Lower lobe of right lung (tissue), 2 donors: ENCODE data around the gene SORCS2. TPM values are rescaled to one million over a fixed set of nuclear protein-coding genes. Genes with fewer than 3 reads are reported as not detected.

Experiments
- ATAC-seq, 2 donors: fragments of 200-7000 bp; cut with Tn5 transposase; one replicate each; pipeline ENCODE4 v1.9.1; 2020 to 2022; ENCODE audit warnings: mild to moderate bottlenecking in 2 of 2, moderate library complexity in 2 of 2
- DNase-seq: peaks from one replicate; pipeline ENCODE4 v3.0.0-alpha.2; 2020
- H3K27ac ChIP-seq: fragments of 200-600 bp; one replicate; pipeline ENCODE4 v1.8.0; 2022
- H3K27me3 ChIP-seq: fragments of 200-600 bp; one replicate; pipeline ENCODE4 v1.8.0; 2022; ENCODE audit warnings: low read depth
- H3K36me3 ChIP-seq: fragments of 200-600 bp; one replicate; pipeline ENCODE4 v1.8.0; 2022; ENCODE audit warnings: mild to moderate bottlenecking
- H3K4me1 ChIP-seq: fragments of 200-600 bp; one replicate; pipeline ENCODE4 v1.8.0; 2022
- H3K4me3 ChIP-seq: fragments of 200-600 bp; one replicate; pipeline ENCODE4 v1.8.0; 2022; ENCODE audit warnings: mild to moderate bottlenecking
- H3K9me3 ChIP-seq: fragments of 200-600 bp; one replicate; pipeline ENCODE4 v1.8.0; 2022
- CTCF ChIP-seq: fragments of 200-600 bp; IDR thresholded peaks from one replicate; pipeline ENCODE4 v1.8.0; 2022; ENCODE audit warnings: antibody characterized with exemption, mild to moderate bottlenecking
- intact Hi-C: fragments of 100-400 bp; cut with DNase I; formaldehyde crosslinking; loops from one replicate; pipeline ENCODE4 v1.11.0; 2022
- total RNA-seq: library from RNA; stranded (reverse); fragmentation: NEBNext Ultra II Directional; extraction: Animal tissue kit (Norgen Biotek cat#: 25700); gene quantifications from one replicate; pipeline ENCODE4 v1.2.1, GENCODE V29; 2021
- donor health status: DM: no; HTN: yes; CAD: no; lungs with severe emphysema.

Gene SORCS2
- total RNA-seq, 1 donor from 2014 or later, result 5.8 TPM

- intact Hi-C loops, result no loop called here
- no peak for TF ChIP-seq CTCF
- no peaks in the 10 kb centered on the region for H3K27me3 ChIP-seq
- H3K9me3 ChIP-seq, result no peaks in the 10 kb centered on the region
- peaks cover 5% of the 10 kb centered on the region for H3K4me1 ChIP-seq
- no peak overlapping the region for H3K4me3 ChIP-seq
- no peak for ATAC-seq
- no peak overlapping the region for H3K27ac ChIP-seq
- DNase-seq, result no peak
- no peaks in the 10 kb centered on the region for H3K36me3 ChIP-seq
Measured at GRCh38 chr4:7333024-7333780, 140.9 kb downstream of the SORCS2 start.

DNA sequence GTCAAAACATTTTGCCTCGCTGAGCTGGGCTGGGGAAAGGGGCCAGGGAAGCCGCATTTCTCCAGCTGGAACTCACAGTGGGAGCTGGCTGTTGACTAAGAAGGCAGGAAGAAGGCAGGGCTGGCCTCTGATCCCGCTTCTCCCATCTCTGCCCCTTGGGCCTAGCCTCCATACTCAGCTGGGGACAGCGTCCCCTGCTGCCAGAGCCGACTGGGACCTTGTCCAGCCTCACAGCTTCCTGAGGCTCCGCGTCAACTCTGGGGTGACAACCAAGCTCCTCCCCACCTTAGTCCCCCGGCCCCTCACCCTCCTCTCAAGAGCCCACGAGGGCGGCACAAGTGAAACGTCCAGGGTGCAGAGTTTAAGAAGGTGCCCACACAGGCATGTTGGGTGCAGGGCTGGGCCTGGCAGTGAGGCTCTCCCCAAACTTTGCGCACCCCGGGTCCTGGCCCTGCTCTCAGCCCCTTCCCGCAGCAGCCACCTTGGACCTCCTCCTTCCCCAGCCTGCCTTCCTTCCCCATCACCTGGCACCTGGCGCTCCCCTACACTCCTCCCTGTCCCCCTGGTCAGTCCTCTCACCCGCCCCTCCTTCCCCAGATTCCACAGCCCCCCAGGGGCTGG lies 141.6 kb downstream of the SORCS2 start:
- no peak for TF ChIP-seq CTCF
- H3K4me3 ChIP-seq, result no peak overlapping the region
- no peaks in the 10 kb centered on the region for H3K27me3 ChIP-seq
- no peaks in the 10 kb centered on the region for H3K36me3 ChIP-seq
- DNase-seq (peak; percentile 26), ATAC-seq (no peak)
- H3K4me1 ChIP-seq, result peaks cover 5% of the 10 kb centered on the region
- no peaks in the 10 kb centered on the region for H3K9me3 ChIP-seq
- H3K27ac ChIP-seq, result no peak overlapping the region
- intact Hi-C loops, result no loop called here

DNA sequence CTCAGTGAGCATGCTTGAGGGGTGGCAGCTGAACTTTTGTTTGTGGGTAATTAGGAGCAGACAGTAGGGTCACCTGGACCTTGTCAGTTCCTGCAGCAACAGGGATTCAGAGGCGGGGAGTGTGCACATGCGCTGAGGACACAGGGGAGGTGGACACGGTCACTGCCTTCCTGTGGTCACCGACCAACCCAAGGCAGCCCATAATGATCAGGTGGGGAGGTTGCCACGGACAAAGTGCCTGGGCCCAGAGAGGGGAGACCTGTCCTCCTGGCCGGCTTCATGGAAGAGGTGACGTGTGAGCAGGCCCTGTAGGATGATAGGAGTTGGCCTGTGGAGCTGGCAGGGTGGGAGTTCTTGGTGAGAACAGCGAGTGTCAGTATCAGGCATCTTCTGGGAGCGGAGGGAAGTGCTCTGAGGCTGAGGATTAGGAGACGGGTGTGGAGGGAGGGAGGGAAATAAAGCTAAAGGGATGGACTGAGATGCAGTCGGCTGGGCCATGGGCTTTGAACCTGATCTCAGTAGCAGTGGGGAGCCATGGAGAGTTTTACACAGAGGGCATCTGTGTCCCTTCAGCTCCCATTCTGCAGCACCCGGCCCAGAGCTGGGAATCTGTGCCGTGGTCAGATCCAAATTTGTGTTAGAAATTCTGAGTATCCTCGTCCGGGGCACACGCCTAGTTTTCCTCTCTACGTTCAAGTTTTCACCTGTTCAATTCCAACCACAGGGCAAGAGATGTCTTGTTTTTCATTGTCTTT lies 142.4 kb downstream of the SORCS2 start:
- Histone ChIP-seq H3K36me3 (no peaks in the 10 kb centered on the region), H3K27ac (no peak overlapping the region), H3K27me3 (no peaks in the 10 kb centered on the region), H3K4me3 (no peak overlapping the region), H3K4me1 (peaks cover 5% of the 10 kb centered on the region), H3K9me3 (no peaks in the 10 kb centered on the region)
- TF ChIP-seq CTCF, result no peak
- intact Hi-C loops, result no loop called here
- DNase-seq (peak; percentile 34), ATAC-seq (no peak)

- H3K9me3 ChIP-seq, result no peaks in the 10 kb centered on the region
- peak; percentile 89 for DNase-seq
- ATAC-seq, result peak; percentile 91
- intact Hi-C loops, result no loop called here
- H3K4me3 ChIP-seq, result no peak overlapping the region
- H3K36me3 ChIP-seq, result no peaks in the 10 kb centered on the region
- H3K27me3 ChIP-seq, result no peaks in the 10 kb centered on the region
- peaks cover 5% of the 10 kb centered on the region for H3K4me1 ChIP-seq
- TF ChIP-seq CTCF, result peak; percentile 68
- no peak overlapping the region for H3K27ac ChIP-seq
Measured at GRCh38 chr4:7335344-7336066, 143.2 kb downstream of the SORCS2 start.

DNA sequence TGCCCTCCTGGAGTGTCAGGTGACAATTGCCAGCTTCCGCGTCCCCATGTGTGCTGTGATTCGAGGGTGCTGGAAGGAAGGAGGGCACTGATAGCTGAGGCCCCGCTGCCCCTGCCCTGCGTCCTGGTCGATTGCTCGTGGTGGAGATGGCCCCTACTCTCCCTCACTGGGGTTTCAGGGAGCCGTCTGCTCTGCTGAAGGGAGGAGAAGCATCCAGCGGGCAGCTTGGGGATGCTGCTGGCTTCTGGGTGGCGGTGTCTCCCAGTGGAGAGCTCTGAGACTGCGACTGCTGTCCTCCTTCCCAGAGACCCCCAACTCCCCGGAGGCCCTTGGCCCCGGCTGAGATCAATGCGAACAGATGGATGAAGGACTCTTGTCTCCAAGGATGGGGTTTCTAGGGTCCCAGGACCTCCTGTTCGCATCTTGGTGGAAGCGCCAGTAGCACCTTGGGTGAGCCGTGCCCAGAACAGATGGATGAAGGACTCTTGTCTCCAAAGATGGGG lies 143.8 kb downstream of the SORCS2 start:
- DNase-seq (no peak), ATAC-seq (no peak)
- Histone ChIP-seq H3K27me3 (no peaks in the 10 kb centered on the region), H3K36me3 (no peaks in the 10 kb centered on the region), H3K4me3 (no peak overlapping the region), H3K27ac (no peak overlapping the region), H3K9me3 (no peaks in the 10 kb centered on the region), H3K4me1 (peaks cover 5% of the 10 kb centered on the region)
- intact Hi-C loops, result no loop called here
- no peak for TF ChIP-seq CTCF
